NCI-H2107 treated with DMSO at 0.1 percent for 48 hours (cell line): ENCODE measurements around the gene PCF11.
"Not testable (repeated sequence)": the region's sequence is repeated elsewhere in the genome, so short reads cannot be mapped to it uniquely, and the experiment has no call there.

Experiments
- DNase-seq: peaks from one replicate; lab custom pipeline; 2025; ENCODE audit not compliant: unreplicated experiment; lab: John Stamatoyannopoulos, UW

Gene PCF11

GRCh38 chr11:83192606-83193245 lies 35.8 kb downstream of the PCF11 start:
- no peak for DNase-seq

GRCh38 chr11:83193315-83194280 lies 36.7 kb downstream of the PCF11 start, which contains the start of gene ANKRD42:
TSS of gene ANKRD42 (plus strand) at chr11:83193712. CDS start at chr11:83194671, 959 bp downstream.
- peak; percentile 83 for DNase-seq

- no peak for DNase-seq
These were observed 37.6 kb downstream of the PCF11 start for GRCh38 chr11:83194281-83195142.

- DNase-seq: no peak
These were observed 38.2 kb downstream of the PCF11 start for GRCh38 chr11:83195143-83195466.

- no peak for DNase-seq
These were observed 38.7 kb downstream of the PCF11 start for GRCh38 chr11:83195649-83196048.

- no peak for DNase-seq
These were observed 43.1 kb downstream of the PCF11 start for GRCh38 chr11:83200035-83200434.

GRCh38 chr11:83205608-83206185 lies 48.8 kb downstream of the PCF11 start:
- no peak for DNase-seq

GRCh38 chr11:83206221-83206620 lies 49.3 kb downstream of the PCF11 start:
- no peak for DNase-seq

- DNase-seq: not testable (repeated sequence)
These were observed 49.9 kb downstream of the PCF11 start for GRCh38 chr11:83206771-83207382.

- DNase-seq: no peak
These were observed 62.2 kb downstream of the PCF11 start for GRCh38 chr11:83219095-83219494.

- DNase-seq: no peak
These were observed 63.3 kb downstream of the PCF11 start for GRCh38 chr11:83220260-83220659.

GRCh38 chr11:83221694-83222093 lies 64.8 kb downstream of the PCF11 start:
- no peak for DNase-seq

GRCh38 chr11:83222499-83222898 lies 65.6 kb downstream of the PCF11 start:
- no peak for DNase-seq

- no peak for DNase-seq
These were observed 66.5 kb downstream of the PCF11 start for GRCh38 chr11:83223457-83223856.

- no peak for DNase-seq
These were observed 78.9 kb downstream of the PCF11 start for GRCh38 chr11:83235825-83236224.
